Dermis microvascular lymphatic vessel endothelial cell (primary cell): ENCODE results near the gene MICAL3. TPM values are rescaled to one million over a fixed set of nuclear protein-coding genes. Genes with fewer than 3 reads are reported as not detected.
"Not testable (repeated sequence)": the region's sequence is repeated elsewhere in the genome, so short reads cannot be mapped to it uniquely, and the experiment has no call there.

ENCODE experiments used
- DNase-seq, 2 donors: peaks; one replicate each; pipeline versions ENCODE4 v3.0.0 to v3.0.0-alpha.2; 2010; ENCODE audit warnings: low read depth in 2 of 2
- total RNA-seq: library from RNA; depleted of rRNA; stranded (reverse); fragments of >200 nt; gene quantifications from 2 replicates; pipeline ENCODE4 v1.2.1, GENCODE V29; 2014

The MICAL3 gene
- total RNA-seq: 14.8 and 22.9 TPM in 2 replicates

DNA sequence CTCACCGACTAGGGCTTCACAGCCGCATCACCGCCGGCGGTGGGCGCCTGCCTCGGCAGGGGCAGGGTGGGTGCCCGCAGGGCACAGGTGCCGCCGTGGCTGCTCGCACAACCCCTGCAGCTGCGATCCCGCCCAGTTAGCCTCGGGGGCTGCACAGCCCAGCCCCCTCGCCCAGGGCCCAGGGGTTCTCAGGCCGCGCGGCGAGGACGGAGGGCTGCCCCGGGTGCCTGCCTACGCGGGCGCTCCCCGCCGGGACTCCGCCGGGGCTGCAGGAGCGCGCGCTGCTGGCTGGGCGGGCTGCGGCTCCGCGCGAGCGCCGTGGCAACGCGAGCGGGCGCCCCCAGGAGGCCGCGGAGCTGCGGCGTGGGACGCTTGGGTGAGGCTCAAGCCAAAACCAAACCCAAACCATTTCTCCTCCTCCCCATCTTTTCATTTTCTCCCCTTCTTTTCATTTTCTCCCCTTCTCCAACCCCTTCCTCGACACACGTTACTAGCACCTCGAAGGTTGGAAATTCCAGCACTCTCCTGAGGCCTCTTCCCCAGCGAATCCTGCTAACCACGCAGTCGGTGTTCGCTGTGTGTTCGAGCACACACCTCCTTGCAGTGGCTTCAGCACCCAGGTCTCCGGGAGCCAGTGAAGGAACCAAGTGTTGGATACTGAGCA is at the start of gene MICAL3:
TSS of gene MICAL3 (minus strand) at position 286 of the 664 bp plus-strand sequence. CDS start 117,749 bp downstream, outside the sequence.
- DNase-seq: peak in 1 of 2 donors; percentile 76

- DNase-seq: not testable (repeated sequence)
Observed at GRCh38 chr22:18073927-18074326, 49.6 kb upstream of the MICAL3 start.

DNA sequence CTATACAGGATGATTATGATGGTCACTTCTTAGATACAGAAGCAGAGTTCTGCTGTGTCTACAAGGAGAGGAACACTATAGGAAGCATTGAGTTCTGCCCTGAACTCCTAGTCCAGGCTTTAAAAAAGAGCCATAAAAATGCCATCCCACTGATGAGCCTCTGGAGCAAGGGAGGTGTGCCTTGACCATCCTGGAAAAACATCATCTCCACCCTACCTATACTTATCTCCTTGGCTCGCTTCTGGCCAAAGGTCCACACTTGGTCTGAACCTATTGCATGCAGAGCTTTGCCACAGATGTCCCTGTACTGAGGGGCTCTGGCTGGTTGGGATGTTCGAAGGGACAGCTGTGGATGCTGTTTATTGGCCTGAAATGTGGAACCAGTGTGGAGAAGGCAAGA is 49.1 kb upstream of the MICAL3 start:
- no peak for DNase-seq

- no peak for DNase-seq
Observed at GRCh38 chr22:18071968-18072310, 47.6 kb upstream of the MICAL3 start.

DNA sequence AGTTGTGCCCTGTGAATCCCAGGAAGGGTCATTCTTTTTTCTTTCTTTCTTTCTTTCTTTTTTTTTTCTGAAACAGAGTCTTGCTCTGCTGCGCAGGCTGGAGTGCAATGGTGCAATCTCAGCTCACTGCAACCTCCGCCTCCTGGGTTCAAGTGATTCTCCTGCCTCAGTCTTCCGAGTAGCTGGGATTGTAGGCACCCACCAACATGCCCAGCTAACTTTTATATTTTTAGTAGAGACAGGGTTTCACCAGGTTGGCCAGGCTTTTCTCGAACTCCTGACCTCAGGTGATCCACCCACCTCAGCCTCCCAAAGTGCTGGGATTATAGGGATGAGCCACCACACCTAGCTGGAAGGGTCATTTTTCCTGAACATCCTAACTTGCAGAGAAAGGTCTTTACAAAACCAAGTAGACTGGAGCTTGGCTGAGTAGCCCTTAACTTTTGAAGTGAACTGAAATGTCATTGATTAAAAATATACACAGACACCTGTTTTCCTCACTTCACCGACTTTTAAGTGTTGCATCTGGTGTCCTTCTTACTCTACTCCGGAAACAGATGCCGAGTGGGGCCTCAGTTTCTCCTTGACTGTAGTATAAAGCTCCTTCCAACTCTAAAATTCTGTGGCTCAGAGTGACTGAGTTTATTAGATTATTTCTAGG is 47.1 kb upstream of the MICAL3 start:
- not testable (repeated sequence) for DNase-seq

DNA sequence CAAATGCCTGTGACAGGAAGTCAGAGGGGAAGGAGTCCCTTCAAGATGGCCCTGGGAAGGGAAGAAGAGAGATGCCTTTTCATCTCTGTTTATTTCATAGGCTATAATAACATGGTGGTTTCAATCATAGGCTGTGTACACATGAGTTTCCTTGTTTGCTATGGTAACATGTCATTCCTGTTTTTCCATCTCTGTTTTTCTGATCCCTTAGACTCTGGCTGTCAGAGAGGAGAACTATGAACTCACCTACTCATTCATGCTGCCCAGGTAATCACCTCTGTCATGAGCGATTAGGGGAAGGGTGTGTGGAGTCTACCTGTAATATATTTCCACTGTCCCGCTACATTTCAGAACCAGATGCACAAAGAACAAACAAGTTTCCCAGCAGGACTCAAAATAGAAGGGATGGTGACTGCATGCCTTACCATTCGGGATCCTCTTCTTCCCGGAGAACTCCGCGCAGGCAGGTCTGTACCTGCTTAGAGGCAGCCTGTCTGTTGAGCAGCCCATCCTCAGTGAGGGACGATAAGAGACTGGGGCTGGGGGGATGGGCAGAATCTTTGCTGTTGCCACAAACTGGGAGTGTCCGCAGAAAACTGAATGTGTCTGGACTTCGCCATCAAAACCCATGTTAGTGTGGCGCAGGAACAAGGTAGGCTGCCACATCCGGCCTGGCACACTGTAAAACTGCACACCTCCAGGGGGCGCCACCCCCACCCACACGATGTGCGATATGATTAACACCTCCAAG is 46.4 kb upstream of the MICAL3 start:
- DNase-seq: no peak

DNA sequence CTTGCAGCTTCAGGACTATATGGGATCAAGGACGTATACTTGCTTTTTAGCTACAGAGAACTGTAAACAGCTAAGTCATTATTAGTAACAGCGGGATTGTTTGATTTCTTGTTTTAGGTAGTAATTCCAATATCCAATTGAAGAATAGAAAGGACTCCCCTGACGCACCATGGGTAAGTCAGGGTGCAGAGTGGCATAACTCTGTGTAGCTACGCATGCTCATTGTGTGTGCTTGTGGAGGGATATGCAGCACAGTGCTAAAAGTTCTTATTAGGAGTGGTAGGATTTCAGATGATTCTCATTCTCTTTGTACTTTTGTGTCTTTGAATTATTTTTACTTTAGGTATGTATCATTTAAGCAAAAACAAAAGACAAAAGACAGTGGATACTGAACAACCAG is 45.7 kb upstream of the MICAL3 start:
- DNase-seq: no peak

- DNase-seq: no peak
Observed at GRCh38 chr22:18069041-18069440, 44.7 kb upstream of the MICAL3 start.

- no peak for DNase-seq
Observed at GRCh38 chr22:18068381-18068988, 44.1 kb upstream of the MICAL3 start.

GRCh38 chr22:18067548-18068341 is 43.4 kb upstream of the MICAL3 start:
- DNase-seq: no peak

DNA sequence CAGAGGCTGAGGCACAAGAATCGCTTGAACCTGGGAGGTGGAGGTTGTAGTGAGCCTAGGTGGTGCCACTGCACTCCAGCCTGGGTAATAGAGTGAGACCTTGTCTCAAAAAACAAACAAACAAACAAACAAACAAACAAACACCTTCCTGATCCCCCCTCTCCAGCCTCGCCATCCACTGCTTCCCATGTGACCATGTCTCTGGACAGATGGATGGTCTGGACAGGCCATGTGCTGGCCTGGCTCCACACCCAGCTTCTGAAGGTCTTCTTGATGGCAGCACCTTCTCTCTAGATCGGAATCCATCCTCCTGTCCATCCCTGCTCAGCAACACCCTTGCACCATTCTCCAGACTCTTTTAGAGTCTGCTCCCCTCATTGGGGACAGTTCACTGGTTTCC is 42.8 kb upstream of the MICAL3 start:
- no peak for DNase-seq

DNA sequence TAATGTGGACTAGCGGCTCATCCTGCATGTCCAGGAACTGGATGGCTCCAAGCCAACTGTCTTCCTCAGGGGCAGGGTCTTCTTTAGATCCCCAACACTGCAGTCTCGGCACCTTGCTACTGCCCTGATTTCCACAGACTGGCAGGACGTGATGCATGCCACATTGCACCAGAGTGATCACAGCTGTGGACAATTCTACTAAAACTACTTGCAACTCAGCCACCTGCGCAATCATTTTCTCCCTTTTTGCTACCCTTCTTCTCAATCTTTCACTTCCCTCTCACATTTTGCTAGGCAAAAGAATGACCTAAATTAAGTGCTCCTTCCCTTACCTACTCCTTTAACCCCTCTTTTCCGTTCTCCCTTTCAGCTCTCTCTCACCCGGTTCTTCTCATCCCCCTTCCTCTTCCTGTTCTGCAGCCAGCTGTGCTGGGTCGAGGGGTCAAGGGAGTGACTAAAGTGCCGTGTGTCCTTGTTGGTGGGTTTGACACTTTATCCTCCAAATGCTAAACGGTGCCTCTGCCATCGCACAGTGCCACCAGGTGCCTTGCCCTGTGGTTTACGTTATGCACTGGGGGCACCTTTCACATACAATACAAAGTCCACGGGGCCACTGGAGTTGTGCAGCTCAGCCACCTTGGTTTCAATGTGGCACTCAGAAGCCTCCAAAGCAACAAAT is 42.0 kb upstream of the MICAL3 start:
- no peak for DNase-seq

- no peak for DNase-seq
Observed at GRCh38 chr22:18065256-18065655, 40.9 kb upstream of the MICAL3 start.

DNA sequence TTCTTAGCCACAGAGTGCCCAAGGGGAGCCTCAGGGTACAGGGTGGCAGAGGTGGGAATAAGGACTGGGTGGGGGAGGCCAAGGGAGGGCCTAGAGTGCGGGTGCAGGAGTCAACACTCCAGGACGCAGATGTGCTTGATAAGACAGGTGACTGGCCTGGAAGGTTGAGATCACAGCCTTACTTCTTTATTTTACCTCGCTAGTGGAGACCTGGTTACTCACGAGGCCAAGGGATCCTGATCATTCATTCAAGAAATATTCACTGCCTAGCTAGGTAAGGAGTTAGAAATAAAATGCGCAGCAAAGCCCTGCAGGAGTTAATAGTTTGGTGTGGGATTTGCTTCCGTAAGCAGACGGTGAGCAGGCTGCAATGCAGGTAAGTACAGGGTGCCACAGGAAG is 40.3 kb upstream of the MICAL3 start:
- no peak for DNase-seq

- not testable (repeated sequence) for DNase-seq
Observed at GRCh38 chr22:18063715-18064114, 39.4 kb upstream of the MICAL3 start.

GRCh38 chr22:18063306-18063705 is 38.9 kb upstream of the MICAL3 start:
- DNase-seq: no peak

- DNase-seq: no peak
Observed at GRCh38 chr22:18062421-18062820, 38.1 kb upstream of the MICAL3 start.

DNA sequence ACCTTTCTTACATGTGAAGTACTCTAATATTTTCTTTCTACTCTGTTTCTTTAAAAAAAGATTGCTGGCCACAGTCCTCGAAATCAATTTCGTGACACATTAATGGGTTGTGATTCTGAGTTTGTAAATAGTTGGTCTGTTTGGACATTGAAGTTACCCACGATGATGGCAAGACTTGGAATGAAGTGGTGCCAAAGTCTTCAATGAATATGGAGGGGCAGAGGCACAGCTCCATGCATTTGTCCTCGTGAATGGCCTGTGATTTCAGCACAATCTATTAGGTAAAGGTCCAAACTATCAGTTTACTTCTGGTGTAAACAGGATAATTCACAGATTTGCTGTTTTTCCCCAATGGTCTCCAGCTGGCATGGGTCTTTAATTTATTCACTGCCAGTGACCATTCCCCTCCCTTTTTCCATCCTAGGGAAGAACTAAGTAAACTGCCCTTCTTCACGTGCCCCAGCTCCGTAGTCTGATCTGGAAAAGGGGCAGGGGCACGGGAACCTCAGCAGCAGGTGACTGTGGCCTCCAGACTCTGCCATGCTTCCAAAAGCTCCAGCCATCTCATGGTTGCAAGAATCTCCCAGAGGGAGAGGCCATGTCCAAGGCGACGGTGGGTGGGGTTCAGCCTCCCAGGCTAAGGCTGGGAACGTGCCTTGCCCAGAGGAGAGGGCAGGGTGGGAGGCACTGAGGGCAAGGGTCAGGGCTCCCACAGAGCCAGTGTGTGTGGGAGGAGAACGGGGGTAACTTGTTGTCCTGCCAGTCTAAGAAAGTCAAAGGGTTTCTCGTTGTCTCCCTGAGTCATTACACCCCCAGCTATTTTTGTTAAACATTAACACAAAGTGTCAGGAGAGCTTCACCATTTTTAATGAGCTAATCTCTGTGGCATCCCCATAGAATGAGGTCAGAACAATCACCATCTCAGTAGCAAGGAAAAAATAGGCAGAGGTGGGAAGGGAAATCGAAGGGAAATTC is 36.6 kb upstream of the MICAL3 start:
- peak in 1 of 2 donors; percentile 32 for DNase-seq

- DNase-seq: no peak
Observed at GRCh38 chr22:18059991-18060390, 35.6 kb upstream of the MICAL3 start.

DNA sequence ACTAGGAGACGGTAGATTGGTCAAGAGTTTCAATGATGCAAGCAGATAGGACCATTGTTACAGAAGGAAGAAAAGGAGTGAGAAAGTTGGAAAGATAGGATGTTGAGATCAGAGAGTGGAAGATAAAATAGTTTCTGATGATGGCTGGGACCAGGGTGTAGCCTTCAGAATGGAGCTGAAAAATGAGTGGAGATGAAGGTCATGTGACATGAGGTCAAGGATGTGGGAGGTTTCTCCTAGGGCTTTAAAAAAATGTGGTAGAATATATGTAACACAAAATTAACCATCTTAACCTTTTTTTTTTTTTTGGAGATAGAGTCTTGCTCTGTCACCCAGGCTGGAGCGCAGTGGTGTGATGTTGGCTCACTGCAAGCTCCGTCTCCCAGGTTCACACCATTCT is 35.1 kb upstream of the MICAL3 start:
- DNase-seq: no peak
